GM10847 (cell line): ENCODE results near the gene ASXL2.

Source experiments
- POLR2A ChIP-seq: IDR thresholded peaks from 2 replicates; pipeline ENCODE4 v1.6.1; 2011; ENCODE audit not compliant: insufficient read length; ENCODE audit errors: extremely low read depth

Gene ASXL2

GRCh38 chr2:25838152-25838756 is 40.0 kb downstream of the ASXL2 start:
- no peak for TF ChIP-seq POLR2A

- TF ChIP-seq POLR2A: no peak
These were observed 42.4 kb downstream of the ASXL2 start for GRCh38 chr2:25835906-25836305.

GRCh38 chr2:25833566-25833965 is 44.7 kb downstream of the ASXL2 start:
- TF ChIP-seq POLR2A: no peak

GRCh38 chr2:25832897-25833296 is 45.4 kb downstream of the ASXL2 start:
- no peak for TF ChIP-seq POLR2A

- TF ChIP-seq POLR2A: no peak
These were observed 46.4 kb downstream of the ASXL2 start for GRCh38 chr2:25831746-25832449.

GRCh38 chr2:25829828-25830227 is 48.5 kb downstream of the ASXL2 start:
- TF ChIP-seq POLR2A: no peak

- TF ChIP-seq POLR2A: no peak
These were observed 48.9 kb downstream of the ASXL2 start for GRCh38 chr2:25829377-25829704.

GRCh38 chr2:25825238-25825637 is 53.0 kb downstream of the ASXL2 start:
- TF ChIP-seq POLR2A: no peak

- TF ChIP-seq POLR2A: no peak
These were observed 53.6 kb downstream of the ASXL2 start for GRCh38 chr2:25824718-25825117.

- no peak for TF ChIP-seq POLR2A
These were observed 54.1 kb downstream of the ASXL2 start for GRCh38 chr2:25824216-25824615.

GRCh38 chr2:25822190-25823117 is 55.8 kb downstream of the ASXL2 start:
- no peak for TF ChIP-seq POLR2A

- no peak for TF ChIP-seq POLR2A
These were observed 56.8 kb downstream of the ASXL2 start for GRCh38 chr2:25821225-25822056.

GRCh38 chr2:25819597-25820039 is 58.7 kb downstream of the ASXL2 start:
- no peak for TF ChIP-seq POLR2A

GRCh38 chr2:25817630-25818029 is 60.7 kb downstream of the ASXL2 start:
- TF ChIP-seq POLR2A: no peak

GRCh38 chr2:25817006-25817405 is 61.3 kb downstream of the ASXL2 start:
- TF ChIP-seq POLR2A: no peak
